Pancreas (tissue), 10 donors: ENCODE measurements around the gene ZNF48. TPM values are rescaled to one million over a fixed set of nuclear protein-coding genes. Genes with fewer than 3 reads are reported as not detected.

Source experiments
- ATAC-seq, 4 donors: fragments of 200-7000 bp; cut with Tn5 transposase; one replicate each; pipeline versions ENCODE4 v1.8.0 to v1.9.1; 2020; ENCODE audit warnings: mild to moderate bottlenecking in 4 of 4, moderate library complexity in 4 of 4
- DNase-seq, 6 donors: peaks; one replicate each; pipeline ENCODE4 v3.0.0-alpha.2; 2020
- FAIRE-seq: peaks from 2 replicates; lab custom pipeline; 2012; peaks lifted over from hg19 to GRCh38; lab: Jason Lieb, UNC
- H3K27ac ChIP-seq, 4 donors: fragments of 200-600 bp; sonication (generic); 1 replicate in 3 of 4; 2 replicates in 1 of 4; pipeline versions ENCODE4 v1.5.0 to v1.8.0; 2020
- H3K27me3 ChIP-seq, 4 donors: fragments of 200-600 bp; one replicate each; pipeline ENCODE4 v1.8.0; 2021
- H3K36me3 ChIP-seq, 3 donors: fragments of 200-600 bp; sonication (generic) in 1 of 3; one replicate each; pipeline versions ENCODE4 v1.5.0 to v1.8.0; 2020 to 2021
- H3K4me1 ChIP-seq, 3 donors: fragments of 200-600 bp; one replicate each; pipeline ENCODE4 v1.8.0; 2021
- H3K4me3 ChIP-seq, 4 donors: fragments of 200-600 bp; sonication (generic) in 2 of 4; one replicate each; pipeline versions ENCODE4 v1.5.0 to v1.8.0; 2020 to 2021
- H3K9me3 ChIP-seq, 4 donors: fragments of 200-600 bp; one replicate each; pipeline ENCODE4 v1.8.0; 2021
- CTCF ChIP-seq, 4 donors: fragments of 200-600 bp; sonication (generic) in 3 of 4; IDR thresholded peaks; one replicate each; pipeline versions ENCODE4 v1.5.0 to v1.8.0; 2021; ENCODE audit warnings: antibody characterized with exemption in 4 of 4
- WGBS, 2 donors: extraction: QIAGEN DNeasy Blood & Tissue Kit; methylation state at CpG; one replicate each; pipeline ENCODE4 v1.1.7; 2013; 5-methylcytosine and 5-hydroxymethylcytosine counted together
- intact Hi-C, 3 donors: fragments of 100-400 bp; cut with DNase I; formaldehyde crosslinking; loops; one replicate each; pipeline versions ENCODE4 v1.11.1 to v1.14.2; 2022
- polyA plus RNA-seq, 2 donors: library from polyadenylated mRNA; stranded (reverse); fragments of 200-250 nt; gene quantifications; one replicate each; pipeline ENCODE4 v1.2.3, GENCODE V29; 2013
- total RNA-seq, 6 donors: library from RNA; stranded (reverse); fragmentation: NEBNext Ultra II Directional in 4 of 6; extraction: Animal tissue kit (Norgen Biotek cat#: 25700) in 4 of 6; gene quantifications; one replicate each; pipeline versions ENCODE4 v1.2.1 to v1.2.4, GENCODE V29; 2021 to 2023
- donor health status: healthy with polysubstance abuse.
- donor health status: DM: no; HTN: no; CAD: no; lungs with moderate emphysema.
- donor health status: DM: no; HTN: no; CAD: no.
- donor health status: control.
- donor health status: control.
- donor health status: Bipolar disorder and iron deficiency.
- donor health status: DM: yes; HTN: yes; CAD: no.
- donor health status: DM: no; HTN: no; CAD: no.
- donor health status: DM: no; HTN: no; CAD: no.
- donor health status: DM: yes; HTN: yes; CAD: no.

The ZNF48 gene
- total and polyA plus RNA-seq, 8 donors = 3.1 to 6.5 (median 4.6) TPM

- Histone ChIP-seq H3K4me3 (peak overlapping the region; percentile 7 to 35 (median 22)), H3K4me1 (peaks cover 7 to 23% (median 15%) of the 10 kb centered on the region in 3 donors), H3K27ac (peak overlapping the region; percentile 63 to 86 (median 78)), H3K36me3 (no peaks in the 10 kb centered on the region), H3K9me3 (no peaks in the 10 kb centered on the region), H3K27me3 (no peaks in the 10 kb centered on the region)
- FAIRE-seq (no peak), ATAC-seq (no peak), DNase-seq (no peak)
- 25 to 41% methylated on average over 7 to 11 of the region's 11 CpGs for WGBS, 2 donors
- no peak for TF ChIP-seq CTCF (IDR thresholded peaks at IDR 0.05)
- intact Hi-C loops = no loop called here
These were observed 23.9 kb upstream of the ZNF48 start for GRCh38 chr16:30371248-30371816.

- no peaks in the 10 kb centered on the region for H3K27me3 ChIP-seq
- H3K4me1 ChIP-seq = peaks cover 7 to 15% (median 9%) of the 10 kb centered on the region in 3 donors
- H3K27ac ChIP-seq = peak overlapping the region in 2 of 4 donors; percentile 10 to 86
- DNase-seq (peak in 2 of 6 donors; percentile 35 to 44), ATAC-seq (no peak), FAIRE-seq (no peak)
- intact Hi-C loops = no loop called here
- TF ChIP-seq CTCF (IDR thresholded peaks at IDR 0.05) = no peak
- no peaks in the 10 kb centered on the region for H3K36me3 ChIP-seq
- no peak overlapping the region for H3K4me3 ChIP-seq
- 74 to 81% methylated on average over 6 of the region's 6 CpGs for WGBS, 2 donors
- no peaks in the 10 kb centered on the region for H3K9me3 ChIP-seq
These were observed 23.0 kb upstream of the ZNF48 start for GRCh38 chr16:30372038-30372712.

GRCh38 chr16:30372725-30373124 is 22.5 kb upstream of the ZNF48 start:
- Histone ChIP-seq H3K27ac (peak overlapping the region in 2 of 4 donors; percentile 10 to 73), H3K4me1 (peaks cover 4 to 10% (median 7%) of the 10 kb centered on the region in 3 donors), H3K4me3 (no peak overlapping the region), H3K27me3 (no peaks in the 10 kb centered on the region), H3K36me3 (no peaks in the 10 kb centered on the region), H3K9me3 (no peaks in the 10 kb centered on the region)
- peak in 2 of 6 donors; percentile 26 to 37 for DNase-seq
- ATAC-seq = no peak
- intact Hi-C loops = no loop called here
- FAIRE-seq = no peak
- WGBS, 2 donors = 77 to 88% methylated on average over 5 of the region's 5 CpGs
- TF ChIP-seq CTCF (IDR thresholded peaks at IDR 0.05) = no peak

DNA sequence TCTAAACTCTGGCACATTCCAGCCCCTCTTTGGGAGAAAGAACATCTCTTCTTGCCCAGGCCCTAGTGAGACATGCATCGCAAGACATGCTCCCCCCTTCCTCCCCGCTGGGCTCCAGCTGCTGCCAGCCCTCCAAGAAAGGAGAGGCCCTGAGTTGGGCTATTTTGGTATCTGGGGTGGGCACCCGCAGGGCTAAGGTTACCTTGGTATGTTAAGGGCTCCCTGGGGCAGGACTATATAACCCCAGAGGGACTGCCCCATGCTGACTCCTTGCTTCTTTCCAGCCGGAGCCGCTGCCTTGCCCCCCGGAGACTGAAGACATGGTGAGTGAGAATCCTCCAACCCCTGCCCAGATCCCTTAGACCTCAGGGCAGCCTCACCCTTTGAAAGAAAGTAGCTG is 20.7 kb upstream of the ZNF48 start, which contains the start of gene MYL11:
TSS of gene MYL11 (plus strand) at position 265 of the 400 bp plus-strand sequence. CDS start at position 321, 56 bp downstream.
- Histone ChIP-seq H3K9me3 (no peaks in the 10 kb centered on the region), H3K4me1 (peaks cover 0 to 9% (median 7%) of the 10 kb centered on the region in 3 donors), H3K27me3 (no peaks in the 10 kb centered on the region), H3K4me3 (no peak within 1 kb of the TSS), H3K36me3 (no peaks in the 10 kb centered on the region), H3K27ac (peak within 1 kb of the TSS; percentile 35 to 75 (median 66))
- DNase-seq (peak in 1 of 6 donors; percentile 20), ATAC-seq (no peak), FAIRE-seq (no peak)
- no peak for TF ChIP-seq CTCF (IDR thresholded peaks at IDR 0.05)
- intact Hi-C loops = no loop called here
- 92 to 95% methylated on average over 6 of the region's 6 CpGs for WGBS, 2 donors
